HEK293 (cell line): Measurements from ENCODE around the gene PTP4A2.
A peak's percentile ranks its signal among the peaks of the same experiment; 100 is the strongest.

ENCODE experiments used
- FEZF1 ChIP-seq: fragments of 450-650 bp; formaldehyde crosslinking; IDR thresholded peaks from 2 replicates; pipeline ENCODE4 v1.5.1; 2016; ENCODE audit warnings: missing biosample characterization, missing genetic modification characterization
- GFI1B ChIP-seq: fragments of 450-650 bp; formaldehyde crosslinking; IDR thresholded peaks from 2 replicates; pipeline ENCODE4 v1.5.1; 2016; ENCODE audit warnings: missing biosample characterization, missing genetic modification characterization
- GLIS1 ChIP-seq: fragments of 450-650 bp; formaldehyde crosslinking; IDR thresholded peaks from 2 replicates; pipeline ENCODE4 v1.5.1; 2016; ENCODE audit warnings: missing biosample characterization, missing genetic modification characterization
- GLIS2 ChIP-seq: fragments of 450-650 bp; formaldehyde crosslinking; IDR thresholded peaks from 2 replicates; pipeline ENCODE4 v1.5.1; 2016; ENCODE audit warnings: missing biosample characterization, missing genetic modification characterization
- HOXC10 ChIP-seq: sonication (generic); formaldehyde crosslinking; IDR thresholded peaks from 2 replicates; pipeline ENCODE4 v1.8.1; 2023; ENCODE audit warnings: mild to moderate bottlenecking, missing genetic modification reagents
- KLF7 ChIP-seq: fragments of 450-650 bp; formaldehyde crosslinking; IDR thresholded peaks from 2 replicates; pipeline ENCODE4 v1.5.1; 2016; ENCODE audit warnings: missing biosample characterization, missing genetic modification characterization, borderline replicate concordance
- MEIS1 ChIP-seq: sonication (generic); formaldehyde crosslinking; IDR thresholded peaks from 2 replicates; pipeline ENCODE4 v1.8.1; 2022; ENCODE audit warnings: missing genetic modification reagents, mild to moderate bottlenecking, borderline replicate concordance
- SP2 ChIP-seq: fragments of 450-650 bp; formaldehyde crosslinking; IDR thresholded peaks from 2 replicates; pipeline ENCODE4 v1.5.1; 2016; ENCODE audit warnings: missing biosample characterization, missing genetic modification characterization
- WT1 ChIP-seq: fragments of 450-650 bp; formaldehyde crosslinking; IDR thresholded peaks from 2 replicates; pipeline ENCODE4 v1.5.1; 2016; ENCODE audit warnings: missing biosample characterization, missing genetic modification characterization
- ZBTB48 ChIP-seq: fragments of 450-650 bp; formaldehyde crosslinking; IDR thresholded peaks from 2 replicates; pipeline ENCODE4 v1.5.1; 2016; ENCODE audit warnings: missing biosample characterization, missing genetic modification characterization
- ZEB2 ChIP-seq: fragments of 450-650 bp; formaldehyde crosslinking; IDR thresholded peaks from 2 replicates; pipeline ENCODE4 v1.5.1; 2016; ENCODE audit warnings: missing biosample characterization, missing genetic modification characterization
- ZFP69B ChIP-seq: fragments of 450-650 bp; formaldehyde crosslinking; IDR thresholded peaks from 2 replicates; pipeline ENCODE4 v1.5.1; 2016; ENCODE audit warnings: missing biosample characterization, missing genetic modification characterization
- ZNF112 ChIP-seq: fragments of 450-650 bp; formaldehyde crosslinking; IDR thresholded peaks from 2 replicates; pipeline ENCODE4 v1.5.0; 2017; ENCODE audit warnings: missing biosample characterization, missing genetic modification characterization
- ZNF155 ChIP-seq: fragments of 450-650 bp; formaldehyde crosslinking; IDR thresholded peaks from 2 replicates; pipeline ENCODE4 v1.5.1; 2016; ENCODE audit warnings: missing biosample characterization, missing genetic modification characterization
- ZNF157 ChIP-seq: fragments of 450-650 bp; formaldehyde crosslinking; IDR thresholded peaks from 2 replicates; pipeline ENCODE4 v1.5.1; 2016; ENCODE audit warnings: missing biosample characterization, missing genetic modification characterization
- ZNF175 ChIP-seq: fragments of 450-650 bp; formaldehyde crosslinking; IDR thresholded peaks from 2 replicates; pipeline ENCODE4 v1.5.1; 2016; ENCODE audit warnings: missing biosample characterization, missing genetic modification characterization
- ZNF2 ChIP-seq: fragments of 450-650 bp; formaldehyde crosslinking; IDR thresholded peaks from 2 replicates; pipeline ENCODE4 v1.5.1; 2016; ENCODE audit warnings: missing biosample characterization, missing genetic modification characterization
- ZNF221 ChIP-seq: fragments of 450-650 bp; formaldehyde crosslinking; IDR thresholded peaks from 2 replicates; pipeline ENCODE4 v1.5.1; 2017; ENCODE audit warnings: missing biosample characterization, missing genetic modification characterization, borderline replicate concordance
- ZNF223 ChIP-seq: fragments of 450-650 bp; formaldehyde crosslinking; IDR thresholded peaks from 2 replicates; pipeline ENCODE4 v1.5.1; 2016; ENCODE audit warnings: missing biosample characterization, missing genetic modification characterization
- ZNF335 ChIP-seq: fragments of 450-650 bp; formaldehyde crosslinking; conservative IDR thresholded peaks from 2 replicates; pipeline ENCODE4 v1.5.1; 2016; ENCODE audit warnings: missing biosample characterization, missing genetic modification characterization
- ZNF341 ChIP-seq: fragments of 450-650 bp; formaldehyde crosslinking; IDR thresholded peaks from 2 replicates; pipeline ENCODE4; 2016; ENCODE audit warnings: low read depth, missing biosample characterization, missing genetic modification characterization
- ZNF354C ChIP-seq: fragments of 450-650 bp; formaldehyde crosslinking; IDR thresholded peaks from 2 replicates; pipeline ENCODE4 v1.5.1; 2016; ENCODE audit warnings: missing biosample characterization, missing genetic modification characterization, low read depth, borderline replicate concordance
- ZNF37A ChIP-seq: fragments of 450-650 bp; IDR thresholded peaks from 2 replicates; pipeline ENCODE4 v1.5.1; 2018; ENCODE audit warnings: missing biosample characterization, missing genetic modification characterization
- ZNF416 ChIP-seq: fragments of 450-650 bp; formaldehyde crosslinking; IDR thresholded peaks from 2 replicates; pipeline ENCODE4 v1.5.1; 2016; ENCODE audit warnings: missing biosample characterization, missing genetic modification characterization
- ZNF501 ChIP-seq: fragments of 450-650 bp; formaldehyde crosslinking; IDR thresholded peaks from 2 replicates; pipeline ENCODE4 v1.5.1; 2016; ENCODE audit warnings: missing biosample characterization, missing genetic modification characterization
- ZNF510 ChIP-seq: fragments of 450-650 bp; formaldehyde crosslinking; IDR thresholded peaks from 2 replicates; pipeline ENCODE4 v1.5.1; 2018; ENCODE audit warnings: mild to moderate bottlenecking, missing genetic modification characterization, missing biosample characterization; ENCODE audit not compliant: insufficient replicate concordance
- ZNF521 ChIP-seq: fragments of 450-650 bp; formaldehyde crosslinking; IDR thresholded peaks from 2 replicates; pipeline ENCODE4 v1.5.1; 2017; ENCODE audit warnings: missing biosample characterization, mild to moderate bottlenecking, missing genetic modification characterization
- ZNF548 ChIP-seq: fragments of 450-650 bp; formaldehyde crosslinking; IDR thresholded peaks from 2 replicates; pipeline ENCODE4 v1.5.1; 2016; ENCODE audit warnings: missing biosample characterization, missing genetic modification characterization
- ZNF555 ChIP-seq: fragments of 450-650 bp; formaldehyde crosslinking; conservative IDR thresholded peaks from 2 replicates; pipeline ENCODE4 v1.5.1; 2017; ENCODE audit warnings: missing biosample characterization, mild to moderate bottlenecking, missing genetic modification characterization, inconsistent platforms
- ZNF585B ChIP-seq: fragments of 450-650 bp; formaldehyde crosslinking; IDR thresholded peaks from 2 replicates; pipeline ENCODE4 v1.5.1; 2016; ENCODE audit warnings: missing biosample characterization, missing genetic modification characterization
- ZNF600 ChIP-seq: fragments of 450-650 bp; formaldehyde crosslinking; IDR thresholded peaks from 2 replicates; pipeline ENCODE4 v1.5.1; 2016; ENCODE audit warnings: missing biosample characterization, missing genetic modification characterization
- ZNF629 ChIP-seq: fragments of 450-650 bp; formaldehyde crosslinking; IDR thresholded peaks from 2 replicates; pipeline ENCODE4 v1.5.1; 2017; ENCODE audit warnings: missing biosample characterization, missing genetic modification characterization
- ZNF701 ChIP-seq: fragments of 450-650 bp; formaldehyde crosslinking; IDR thresholded peaks from 2 replicates; pipeline ENCODE4 v1.5.1; 2016; ENCODE audit warnings: missing biosample characterization, missing genetic modification characterization
- ZNF776 ChIP-seq: fragments of 450-650 bp; formaldehyde crosslinking; IDR thresholded peaks from 2 replicates; pipeline ENCODE4 v1.5.0; 2017; ENCODE audit warnings: missing biosample characterization, missing genetic modification characterization, borderline replicate concordance
- ZNF830 ChIP-seq: fragments of 450-650 bp; IDR thresholded peaks from 2 replicates; pipeline ENCODE4 v1.5.0; 2018; ENCODE audit warnings: missing biosample characterization, missing genetic modification characterization, low read depth, mild to moderate bottlenecking, moderate library complexity
- ZNF843 ChIP-seq: fragments of 450-650 bp; formaldehyde crosslinking; IDR thresholded peaks from 2 replicates; pipeline ENCODE4 v1.5.1; 2016; ENCODE audit warnings: missing biosample characterization, missing genetic modification characterization
- TF ChIP-seq, protein P1 (sequence below): fragments of 450-650 bp; formaldehyde crosslinking; IDR thresholded peaks from 2 replicates; pipeline ENCODE4 v1.5.1; 2016; ENCODE audit warnings: missing biosample characterization, missing genetic modification characterization
- TF ChIP-seq, protein P2 (sequence below): fragments of 450-650 bp; formaldehyde crosslinking; IDR thresholded peaks from 2 replicates; pipeline ENCODE4; 2016; ENCODE audit warnings: missing biosample characterization, missing genetic modification characterization
- TF ChIP-seq, protein P3 (sequence below): fragments of 450-650 bp; formaldehyde crosslinking; IDR thresholded peaks from 2 replicates; pipeline ENCODE4 v1.5.1; 2016; ENCODE audit warnings: missing biosample characterization, missing genetic modification characterization

Gene PTP4A2

DNA sequence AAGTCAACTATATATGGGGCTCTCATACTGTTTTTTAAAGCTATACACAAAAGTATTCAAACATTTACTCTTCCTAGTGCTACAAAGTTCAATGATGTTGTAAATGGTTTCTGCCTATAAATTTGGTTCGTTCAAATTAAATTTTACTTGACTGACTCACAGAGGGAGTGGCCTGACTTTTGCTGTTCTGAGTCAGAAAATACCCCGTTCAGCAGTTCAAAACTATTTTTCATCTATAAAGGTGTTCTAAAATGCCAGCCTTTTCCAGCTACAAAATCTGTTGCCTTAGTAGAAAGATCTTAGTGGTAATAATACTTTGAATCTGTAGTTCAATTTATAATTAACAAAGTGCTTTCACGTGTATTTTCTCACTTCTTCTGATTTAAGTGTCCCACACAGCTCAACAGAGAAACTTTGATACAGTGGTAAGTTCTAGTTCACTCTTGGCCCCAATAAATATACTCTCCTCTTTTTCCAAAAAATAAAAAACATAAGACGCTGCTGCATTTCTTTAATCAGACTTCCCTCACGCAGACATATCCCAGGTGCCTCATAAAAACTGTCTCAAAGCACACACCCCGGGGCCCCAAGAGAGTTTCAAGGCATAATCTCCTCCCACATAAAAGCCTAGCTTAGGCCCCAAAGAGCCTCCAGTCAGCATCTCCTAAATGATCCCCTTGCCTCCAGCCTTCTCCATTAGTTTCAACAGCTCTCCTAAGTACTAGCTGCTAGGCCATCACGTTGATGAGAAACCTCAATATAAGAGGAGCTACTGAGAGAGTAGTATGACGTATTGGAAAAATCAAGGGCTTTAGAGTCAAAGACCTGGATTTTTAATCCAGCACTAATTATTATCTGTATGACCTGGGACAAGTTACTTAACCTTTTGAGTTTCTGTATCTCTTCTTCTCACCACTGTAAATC lies 3.2 kb downstream of the PTP4A2 start (continued):
- TF ChIP-seq ZNF776 (tag by site-specific recombination) (no peak), ZNF548 (no peak), ZNF600 (tag by site-specific recombination) (peak; percentile 58; the same call in 1 of the 2 replicates), ZNF221 (no peak), ZNF37A (tag by site-specific recombination) (no peak), ZNF501 (tag by site-specific recombination) (no peak), ZNF157 (tag by site-specific recombination) (no peak), ZNF830 (tag by site-specific recombination) (no peak), ZNF175 (no peak), ZNF701 (no peak), ZBTB48 (tag by site-specific recombination) (no peak), ZNF341 (tag by site-specific recombination) (peak; percentile 53), ZNF555 (no peak), GLIS1 (tag by site-specific recombination) (peak; percentile 91), SP2 (peak; percentile 43), HOXC10 (CRISPR knock-in tag) (no peak), KLF7 (tag by site-specific recombination) (peak; percentile 62; the same call in 1 of the 2 replicates), GLIS2 (peak; percentile 39), ZNF510 (tag by site-specific recombination) (no peak), ZNF335 (tag by site-specific recombination) (peak; percentile 54), ZNF354C (tag by site-specific recombination) (no peak), ZNF416 (tag by site-specific recombination) (no peak), ZNF223 (no peak), ZNF629 (peak; percentile 92), ZNF2 (peak; percentile 82), GFI1B (tag by site-specific recombination) (peak; percentile 44; the same call in 1 of the 2 replicates), ZNF521 (no peak), ZNF112 (tag by site-specific recombination) (no peak), ZFP69B (peak; percentile 48; the same call in 1 of the 2 replicates), ZEB2 (tag by site-specific recombination) (peak; percentile 82), ZNF843 (peak; percentile 92), MEIS1 (CRISPR knock-in tag) (no peak), FEZF1 (tag by site-specific recombination) (peak; percentile 82), ZNF585B (tag by site-specific recombination) (no peak), WT1 (tag by site-specific recombination) (peak; percentile 85), ZNF155 (tag by site-specific recombination) (no peak)
- TF ChIP-seq, protein P1, sequence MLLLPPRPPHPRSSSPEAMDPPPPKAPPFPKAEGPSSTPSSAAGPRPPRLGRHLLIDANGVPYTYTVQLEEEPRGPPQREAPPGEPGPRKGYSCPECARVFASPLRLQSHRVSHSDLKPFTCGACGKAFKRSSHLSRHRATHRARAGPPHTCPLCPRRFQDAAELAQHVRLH, result peak; percentile 66
- TF ChIP-seq, protein P2, sequence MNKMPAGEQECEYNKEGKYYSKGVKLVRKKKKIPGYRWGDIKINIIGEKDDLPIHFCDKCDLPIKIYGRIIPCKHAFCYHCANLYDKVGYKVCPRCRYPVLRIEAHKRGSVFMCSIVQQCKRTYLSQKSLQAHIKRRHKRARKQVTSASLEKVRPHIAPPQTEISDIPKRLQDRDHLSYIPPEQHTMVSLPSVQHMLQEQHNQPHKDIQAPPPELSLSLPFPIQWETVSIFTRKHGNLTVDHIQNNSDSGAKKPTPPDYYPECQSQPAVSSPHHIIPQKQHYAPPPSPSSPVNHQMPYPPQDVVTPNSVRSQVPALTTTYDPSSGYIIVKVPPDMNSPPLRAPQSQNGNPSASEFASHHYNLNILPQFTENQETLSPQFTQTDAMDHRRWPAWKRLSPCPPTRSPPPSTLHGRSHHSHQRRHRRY (tag by site-specific recombination), result no peak
- TF ChIP-seq, protein P3, sequence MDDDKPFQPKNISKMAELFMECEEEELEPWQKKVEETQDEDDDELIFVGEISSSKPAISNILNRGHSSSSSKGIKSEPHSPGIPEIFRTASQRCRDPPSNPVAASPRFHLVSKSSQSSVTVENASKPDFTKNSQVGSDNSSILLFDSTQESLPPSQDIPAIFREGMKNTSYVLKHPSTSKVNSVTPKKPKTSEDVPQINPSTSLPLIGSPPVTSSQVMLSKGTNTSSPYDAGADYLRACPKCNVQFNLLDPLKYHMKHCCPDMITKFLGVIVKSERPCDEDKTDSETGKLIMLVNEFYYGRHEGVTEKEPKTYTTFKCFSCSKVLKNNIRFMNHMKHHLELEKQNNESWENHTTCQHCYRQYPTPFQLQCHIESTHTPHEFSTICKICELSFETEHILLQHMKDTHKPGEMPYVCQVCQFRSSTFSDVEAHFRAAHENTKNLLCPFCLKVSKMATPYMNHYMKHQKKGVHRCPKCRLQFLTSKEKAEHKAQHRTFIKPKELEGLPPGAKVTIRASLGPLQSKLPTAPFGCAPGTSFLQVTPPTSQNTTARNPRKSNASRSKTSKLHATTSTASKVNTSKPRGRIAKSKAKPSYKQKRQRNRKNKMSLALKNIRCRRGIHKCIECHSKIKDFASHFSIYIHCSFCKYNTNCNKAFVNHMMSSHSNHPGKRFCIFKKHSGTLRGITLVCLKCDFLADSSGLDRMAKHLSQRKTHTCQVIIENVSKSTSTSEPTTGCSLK (tag by site-specific recombination), result no peak
